ENCODE results near the gene KRCC1. TPM values are rescaled to one million over a fixed set of nuclear protein-coding genes. Genes with fewer than 3 reads are reported as not detected.

The KRCC1 gene
- total and polyA plus RNA-seq, 2 experiments from 2014 or later: 10.3 to 12.5 TPM

DNA sequence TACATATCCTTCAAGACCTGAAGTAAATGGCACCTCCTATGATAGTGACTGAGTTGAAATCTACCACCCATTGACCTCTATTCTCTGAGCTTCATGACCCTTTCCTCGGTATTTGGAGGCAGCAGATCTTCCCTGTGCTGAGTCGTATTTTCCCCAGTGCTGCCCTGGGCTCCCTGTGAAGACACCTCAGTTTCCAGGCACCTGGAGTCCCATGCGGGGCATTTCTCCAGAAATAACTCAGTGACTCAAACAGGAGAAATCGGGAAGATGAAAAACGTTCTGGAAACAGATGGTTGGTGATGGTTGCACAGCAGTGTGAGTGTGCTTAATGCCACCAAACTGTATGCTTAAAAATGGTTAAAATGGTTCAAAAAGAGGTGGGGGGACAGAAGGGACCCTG, 30.0 kb upstream of the KRCC1 start:
- Histone ChIP-seq H2AFZ (no peak overlapping the region; the same call in 1 of the 2 replicates), H3K4me1 (ENCODE audit: insufficient read depth) (0 out of 2 replicates have a peak, but pooled peaks cover 9% of the 10 kb centered on the region), H3K4me2 (no peak overlapping the region), H3K36me3 (ENCODE audit: insufficient read depth) (no peaks in the 10 kb centered on the region), H3K79me2 (replicated peaks; ENCODE audit: insufficient read depth) (no peaks in the 10 kb centered on the region), H3K27me3 (ENCODE audit: insufficient read depth) (no peaks in the 10 kb centered on the region), H3K27ac (ENCODE audit: low read depth) (no peak overlapping the region), H3K4me3 (no peak overlapping the region), H4K20me1 (replicated peaks; ENCODE audit: insufficient read depth) (no peaks in the 10 kb centered on the region), H3F3A (replicated peaks; ENCODE audit: low read depth) (no peaks in the 10 kb centered on the region), H3K9me2 (ENCODE audit: insufficient read depth) (no peaks in the 10 kb centered on the region)
- Mint-ChIP-seq H3K4me3 (no peak overlapping the region), H3K27me3 (ENCODE audit: insufficient read depth, low read depth, poor library complexity) (no peaks in the 10 kb centered on the region), H3K36me3 (ENCODE audit: low read depth) (no peaks in the 10 kb centered on the region), H3K9me3 (no peaks in the 10 kb centered on the region; the same call in 2 of the 3 replicates), H3K27ac (no peak overlapping the region), H3K4me1 (peaks cover 14% of the 10 kb centered on the region)
- ATAC-seq (no peak), DNase-seq (ENCODE audit: low spot score) (no peak)
- TF ChIP-seq ETS1 (IDR thresholded peaks at IDR 0.05): no peak
- no peak for TF ChIP-seq CREB1 (CRISPR knock-in tag; IDR thresholded peaks at IDR 0.05; ENCODE audit: low read depth)
- no peak for TF ChIP-seq ZNF462 (CRISPR knock-in tag; IDR thresholded peaks at IDR 0.05)
- no peak for TF ChIP-seq STAT1 (IDR thresholded peaks at IDR 0.05; ENCODE audit: unreplicated experiment)
- TF ChIP-seq, protein P1, sequence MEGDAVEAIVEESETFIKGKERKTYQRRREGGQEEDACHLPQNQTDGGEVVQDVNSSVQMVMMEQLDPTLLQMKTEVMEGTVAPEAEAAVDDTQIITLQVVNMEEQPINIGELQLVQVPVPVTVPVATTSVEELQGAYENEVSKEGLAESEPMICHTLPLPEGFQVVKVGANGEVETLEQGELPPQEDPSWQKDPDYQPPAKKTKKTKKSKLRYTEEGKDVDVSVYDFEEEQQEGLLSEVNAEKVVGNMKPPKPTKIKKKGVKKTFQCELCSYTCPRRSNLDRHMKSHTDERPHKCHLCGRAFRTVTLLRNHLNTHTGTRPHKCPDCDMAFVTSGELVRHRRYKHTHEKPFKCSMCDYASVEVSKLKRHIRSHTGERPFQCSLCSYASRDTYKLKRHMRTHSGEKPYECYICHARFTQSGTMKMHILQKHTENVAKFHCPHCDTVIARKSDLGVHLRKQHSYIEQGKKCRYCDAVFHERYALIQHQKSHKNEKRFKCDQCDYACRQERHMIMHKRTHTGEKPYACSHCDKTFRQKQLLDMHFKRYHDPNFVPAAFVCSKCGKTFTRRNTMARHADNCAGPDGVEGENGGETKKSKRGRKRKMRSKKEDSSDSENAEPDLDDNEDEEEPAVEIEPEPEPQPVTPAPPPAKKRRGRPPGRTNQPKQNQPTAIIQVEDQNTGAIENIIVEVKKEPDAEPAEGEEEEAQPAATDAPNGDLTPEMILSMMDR (conservative IDR thresholded peaks at IDR 0.05; ENCODE audit: low read depth in 2 of 2): no peak
- TF ChIP-seq, protein P2, sequence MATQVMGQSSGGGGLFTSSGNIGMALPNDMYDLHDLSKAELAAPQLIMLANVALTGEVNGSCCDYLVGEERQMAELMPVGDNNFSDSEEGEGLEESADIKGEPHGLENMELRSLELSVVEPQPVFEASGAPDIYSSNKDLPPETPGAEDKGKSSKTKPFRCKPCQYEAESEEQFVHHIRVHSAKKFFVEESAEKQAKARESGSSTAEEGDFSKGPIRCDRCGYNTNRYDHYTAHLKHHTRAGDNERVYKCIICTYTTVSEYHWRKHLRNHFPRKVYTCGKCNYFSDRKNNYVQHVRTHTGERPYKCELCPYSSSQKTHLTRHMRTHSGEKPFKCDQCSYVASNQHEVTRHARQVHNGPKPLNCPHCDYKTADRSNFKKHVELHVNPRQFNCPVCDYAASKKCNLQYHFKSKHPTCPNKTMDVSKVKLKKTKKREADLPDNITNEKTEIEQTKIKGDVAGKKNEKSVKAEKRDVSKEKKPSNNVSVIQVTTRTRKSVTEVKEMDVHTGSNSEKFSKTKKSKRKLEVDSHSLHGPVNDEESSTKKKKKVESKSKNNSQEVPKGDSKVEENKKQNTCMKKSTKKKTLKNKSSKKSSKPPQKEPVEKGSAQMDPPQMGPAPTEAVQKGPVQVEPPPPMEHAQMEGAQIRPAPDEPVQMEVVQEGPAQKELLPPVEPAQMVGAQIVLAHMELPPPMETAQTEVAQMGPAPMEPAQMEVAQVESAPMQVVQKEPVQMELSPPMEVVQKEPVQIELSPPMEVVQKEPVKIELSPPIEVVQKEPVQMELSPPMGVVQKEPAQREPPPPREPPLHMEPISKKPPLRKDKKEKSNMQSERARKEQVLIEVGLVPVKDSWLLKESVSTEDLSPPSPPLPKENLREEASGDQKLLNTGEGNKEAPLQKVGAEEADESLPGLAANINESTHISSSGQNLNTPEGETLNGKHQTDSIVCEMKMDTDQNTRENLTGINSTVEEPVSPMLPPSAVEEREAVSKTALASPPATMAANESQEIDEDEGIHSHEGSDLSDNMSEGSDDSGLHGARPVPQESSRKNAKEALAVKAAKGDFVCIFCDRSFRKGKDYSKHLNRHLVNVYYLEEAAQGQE (IDR thresholded peaks at IDR 0.05; ENCODE audit: unreplicated experiment): no peak
- no peak for TF ChIP-seq ZNF331 (CRISPR knock-in tag; IDR thresholded peaks at IDR 0.05; ENCODE audit: low read depth)
- no peak for TF ChIP-seq EZH2 (IDR thresholded peaks at IDR 0.05; ENCODE audit: low read depth, unreplicated experiment)
- no peak for TF ChIP-seq POLR2AphosphoS5 (IDR thresholded peaks at IDR 0.05; ENCODE audit: low read depth)
- no peak for TF ChIP-seq EZH2phosphoT487 (IDR thresholded peaks at IDR 0.05; ENCODE audit: unreplicated experiment)
- no peak for TF ChIP-seq NANOG (IDR thresholded peaks at IDR 0.05; ENCODE audit: borderline replicate concordance)
- no peak for TF ChIP-seq JUNB (IDR thresholded peaks at IDR 0.05; ENCODE audit: unreplicated experiment)
- TF ChIP-seq ZNF114 (CRISPR knock-in tag; IDR thresholded peaks at IDR 0.05): no peak

Measured in GM23338 (cell line).